UCSD-AML1 (cell line): Measurements from ENCODE around the gene ZNF580.

ENCODE experiments used
- DNase-seq: peaks from one replicate; lab custom pipeline; 2025; ENCODE audit not compliant: unreplicated experiment; lab: John Stamatoyannopoulos, UW

ZNF580 gene

GRCh38 chr19:55605637-55606470, 34.9 kb upstream of the ZNF580 start, which contains the start of gene ZNF865:
ZNF865 (plus strand) TSS chr19:55605647; CDS start chr19:55613619, 7,972 bp downstream.
- DNase-seq = peak; percentile 76

GRCh38 chr19:55606471-55606787, 34.4 kb upstream of the ZNF580 start:
- DNase-seq = no peak

- no peak for DNase-seq
These were observed 34.0 kb upstream of the ZNF580 start for GRCh38 chr19:55606817-55607216.

GRCh38 chr19:55609326-55609725, 31.5 kb upstream of the ZNF580 start:
- DNase-seq = no peak

GRCh38 chr19:55611300-55611982, 29.4 kb upstream of the ZNF580 start:
- no peak for DNase-seq

GRCh38 chr19:55611983-55612645, 28.7 kb upstream of the ZNF580 start:
- DNase-seq = no peak

GRCh38 chr19:55613396-55613795, 27.4 kb upstream of the ZNF580 start:
- no peak for DNase-seq

- no peak for DNase-seq
These were observed 26.7 kb upstream of the ZNF580 start for GRCh38 chr19:55613930-55614710.

- DNase-seq = no peak
These were observed 25.9 kb upstream of the ZNF580 start for GRCh38 chr19:55614711-55615542.

GRCh38 chr19:55615543-55616394, 25.0 kb upstream of the ZNF580 start:
- no peak for DNase-seq

GRCh38 chr19:55616395-55616875, 24.4 kb upstream of the ZNF580 start:
- no peak for DNase-seq

GRCh38 chr19:55617426-55617825, 23.4 kb upstream of the ZNF580 start:
- no peak for DNase-seq

- DNase-seq = no peak
These were observed 22.4 kb upstream of the ZNF580 start for GRCh38 chr19:55618426-55618825.

GRCh38 chr19:55619286-55619685, 21.5 kb upstream of the ZNF580 start:
- no peak for DNase-seq

GRCh38 chr19:55620410-55621204, 20.2 kb upstream of the ZNF580 start:
- DNase-seq = no peak

GRCh38 chr19:55621205-55621672, 19.6 kb upstream of the ZNF580 start:
- no peak for DNase-seq

- no peak for DNase-seq
These were observed 19.1 kb upstream of the ZNF580 start for GRCh38 chr19:55621673-55622231.
